Measurements from ENCODE around the gene KCNJ11. TPM values are rescaled to one million over a fixed set of nuclear protein-coding genes. Genes with fewer than 3 reads are reported as not detected.
A peak's percentile ranks its signal among the peaks of the same experiment; 100 is the strongest.

KCNJ11 gene
- total and polyA plus RNA-seq, 11 donors: 11.5 to 32.4 (median 17.6) TPM

- H3K4me3 ChIP-seq: peak overlapping the region; percentile 15 to 68 (median 56)
- peaks cover 0 to 15% (median 0%) of the 10 kb centered on the region in 9 donors for H3K27me3 ChIP-seq
- ATAC-seq (peak; percentile 19 to 76 (median 59)), DNase-seq (peak; percentile 67 to 84 (median 75))
- peak overlapping the region in 10 of 12 donors; percentile 8 to 77 (median 50) for H3K27ac ChIP-seq
- peaks cover 0 to 36% (median 10%) of the 10 kb centered on the region in 12 donors for H3K4me1 ChIP-seq
- no peaks in the 10 kb centered on the region for H3K9me3 ChIP-seq
- intact Hi-C loops (cut with DNase I): loop anchor here in 1 of 10 donors (1.0 kb wide), 1 partner anchor 115 kb away; no protein-coding TSS in a partner anchor
- TF ChIP-seq POLR2A (IDR thresholded peaks at IDR 0.05): no peak
- peak; percentile 48 to 90 (median 78) for TF ChIP-seq CTCF (IDR thresholded peaks at IDR 0.05)
- WGBS, 4 donors: 2 to 6% (median 5%) methylated on average over 38 to 55 of the region's 55 CpGs
- H3K36me3 ChIP-seq: no peaks in the 10 kb centered on the region
Measured at GRCh38 chr11:17389211-17389956, 925 bp upstream of the KCNJ11 start.

- Histone ChIP-seq H3K4me1 (peaks cover 0 to 40% (median 13%) of the 10 kb centered on the region in 12 donors), H3K27ac (peak overlapping the region in 1 of 12 donors; percentile 77), H3K36me3 (no peaks in the 10 kb centered on the region), H3K27me3 (peaks cover 0 to 15% (median 0%) of the 10 kb centered on the region in 9 donors), H3K9me3 (no peaks in the 10 kb centered on the region), H3K4me3 (no peak overlapping the region)
- ATAC-seq: no peak
- WGBS, 4 donors: 72 to 94% (median 92%) methylated on average over 6 to 20 of the region's 20 CpGs
- intact Hi-C loops (cut with DNase I): loop anchor here in 2 of 10 donors (2.0 kb wide), 1 partner anchor 117 kb away; no protein-coding TSS in a partner anchor
- no peak for TF ChIP-seq CTCF (IDR thresholded peaks at IDR 0.05)
- no peak for TF ChIP-seq POLR2A (IDR thresholded peaks at IDR 0.05)
- no peak for DNase-seq
Measured at GRCh38 chr11:17387811-17388210, 648 bp downstream of the KCNJ11 start.

GRCh38 chr11:17387254-17387653 is 1.2 kb downstream of the KCNJ11 start:
- DNase-seq: no peak

More at GRCh38 chr11:17387254-17387653, 1.2 kb downstream of the KCNJ11 start:
- TF ChIP-seq CTCF (IDR thresholded peaks at IDR 0.05) (no peak), POLR2A (IDR thresholded peaks at IDR 0.05) (no peak)
- no peak for ATAC-seq
- H3K27ac ChIP-seq: peak overlapping the region in 1 of 12 donors; percentile 90
- intact Hi-C loops (cut with DNase I): loop anchor here in 2 of 10 donors (2.0 kb wide), 1 partner anchor 118 kb away; no protein-coding TSS in a partner anchor
- no peaks in the 10 kb centered on the region for H3K36me3 ChIP-seq
- peaks cover 0 to 40% (median 13%) of the 10 kb centered on the region in 12 donors for H3K4me1 ChIP-seq
- 96 to 98% (median 96%) methylated on average over 11 to 20 of the region's 20 CpGs for WGBS, 4 donors
- no peak overlapping the region for H3K4me3 ChIP-seq
- H3K9me3 ChIP-seq: no peaks in the 10 kb centered on the region
- H3K27me3 ChIP-seq: peaks cover 0 to 15% (median 0%) of the 10 kb centered on the region in 9 donors
